DMS 273 (cell line): ENCODE results near the gene ERVK3-1.
"Not testable (repeated sequence)": the region's sequence is repeated elsewhere in the genome, so short reads cannot be mapped to it uniquely, and the experiment has no call there.

Source experiments
- DNase-seq: peaks from one replicate; lab custom pipeline; 2025; ENCODE audit not compliant: unreplicated experiment; lab: John Stamatoyannopoulos, UW

The ERVK3-1 gene

GRCh38 chr19:58305065-58305931 lies at the start of gene ERVK3-1:
Gene ERVK3-1 (plus strand): TSS chr19:58305377. CDS start chr19:58312169, 6,792 bp downstream.
- DNase-seq = peak; percentile 99

GRCh38 chr19:58258259-58258658 lies 46.9 kb upstream of the ERVK3-1 start:
- not testable (repeated sequence) for DNase-seq

- no peak for DNase-seq
Observed at GRCh38 chr19:58261600-58261967, 43.6 kb upstream of the ERVK3-1 start.

GRCh38 chr19:58261968-58262921 lies 42.9 kb upstream of the ERVK3-1 start:
- peak; percentile 30 for DNase-seq

GRCh38 chr19:58262922-58263296 lies 42.3 kb upstream of the ERVK3-1 start:
- no peak for DNase-seq

- no peak for DNase-seq
Observed at GRCh38 chr19:58265100-58265499, 40.1 kb upstream of the ERVK3-1 start.

- no peak for DNase-seq
Observed at GRCh38 chr19:58268344-58268743, 36.8 kb upstream of the ERVK3-1 start.

- peak; percentile 45 for DNase-seq
Observed at GRCh38 chr19:58274771-58275201, 30.4 kb upstream of the ERVK3-1 start.

GRCh38 chr19:58275564-58275963 lies 29.6 kb upstream of the ERVK3-1 start:
- DNase-seq = no peak

- DNase-seq = peak; percentile 33
Observed at GRCh38 chr19:58277197-58277596, 28.0 kb upstream of the ERVK3-1 start.

- DNase-seq = peak; percentile 35
Observed at GRCh38 chr19:58277748-58278540, 27.2 kb upstream of the ERVK3-1 start.

- peak; percentile 100 for DNase-seq
Observed at GRCh38 chr19:58278541-58279041, 26.6 kb upstream of the ERVK3-1 start, which contains the start of gene ZNF8. Gene ZNF8 (plus strand): TSS chr19:58278955. CDS start chr19:58279082, 127 bp downstream.

GRCh38 chr19:58279042-58279924 lies 25.9 kb upstream of the ERVK3-1 start:
- peak; percentile 92 for DNase-seq

GRCh38 chr19:58279925-58280316 lies 25.3 kb upstream of the ERVK3-1 start:
- DNase-seq = no peak

- DNase-seq = peak; percentile 48
Observed at GRCh38 chr19:58284199-58284598, 21.0 kb upstream of the ERVK3-1 start.

- no peak for DNase-seq
Observed at GRCh38 chr19:58291943-58292342, 13.2 kb upstream of the ERVK3-1 start.

GRCh38 chr19:58294743-58295374 lies 10.3 kb upstream of the ERVK3-1 start:
- no peak for DNase-seq

- DNase-seq = no peak
Observed at GRCh38 chr19:58296104-58296503, 9.1 kb upstream of the ERVK3-1 start.

- no peak for DNase-seq
Observed at GRCh38 chr19:58300620-58301019, 4.6 kb upstream of the ERVK3-1 start.
